MM.1S (cell line): ENCODE data around the gene SEC61A1.
A peak's percentile ranks its signal among the peaks of the same experiment; 100 is the strongest.

Source experiments
- DNase-seq: peaks from one replicate; pipeline ENCODE4 v3.0.0-alpha.2; 2015
- H2AFZ ChIP-seq: fragments of 300-600 bp; sonication (generic); 2 replicates; pipeline ENCODE4 v1.6.0; 2016; ENCODE audit warnings: antibody characterized with exemption, low read length
- H3F3A ChIP-seq: fragments of 300-600 bp; sonication (generic); 2 replicates; pipeline ENCODE4 v1.6.1; 2016; ENCODE audit warnings: mild to moderate bottlenecking, antibody characterized with exemption, low read length, moderate library complexity, mixed read lengths; ENCODE audit not compliant: insufficient read depth
- H3K27ac ChIP-seq: fragments of 300-600 bp; sonication (generic); 2 replicates; pipeline ENCODE4 v1.5.1; 2016; ENCODE audit warnings: mild to moderate bottlenecking, low read length
- H3K27me3 ChIP-seq: fragments of 300-600 bp; sonication (generic); replicated peaks from 2 replicates; pipeline ENCODE4 v1.6.0; 2016; ENCODE audit warnings: low read length; ENCODE audit not compliant: insufficient read depth
- H3K36me3 ChIP-seq: fragments of 300-600 bp; sonication (generic); replicated peaks from 2 replicates; pipeline ENCODE4 v1.6.1; 2016; ENCODE audit warnings: mild to moderate bottlenecking, low read length, mixed read lengths; ENCODE audit not compliant: insufficient read depth
- H3K4me1 ChIP-seq: fragments of 300-600 bp; sonication (generic); 2 replicates; pipeline ENCODE4 v1.6.1; 2016; ENCODE audit warnings: low read length, mixed read lengths
- H3K4me2 ChIP-seq: fragments of 300-600 bp; sonication (generic); 2 replicates; pipeline ENCODE4 v1.6.0; 2016; ENCODE audit warnings: low read depth, low read length
- H3K4me3 ChIP-seq: fragments of 300-600 bp; sonication (generic); 2 replicates; pipeline ENCODE4 v1.5.1; 2016; ENCODE audit warnings: low read length, mixed read lengths
- H3K79me2 ChIP-seq: fragments of 300-600 bp; sonication (generic); 2 replicates; pipeline ENCODE4 v1.6.1; 2016; ENCODE audit warnings: mixed run types, low read length, mixed read lengths
- H3K9ac ChIP-seq: fragments of 300-600 bp; sonication (generic); 2 replicates; pipeline ENCODE4 v1.6.1; 2016; ENCODE audit warnings: low read length, mixed read lengths
- H3K9me2 ChIP-seq: fragments of 300-600 bp; sonication (generic); replicated peaks from 2 replicates; pipeline ENCODE4 v1.6.1; 2016; ENCODE audit warnings: mild to moderate bottlenecking, low read length, mixed read lengths; ENCODE audit not compliant: insufficient read depth
- H3K9me3 ChIP-seq: fragments of 300-600 bp; sonication (generic); replicated peaks from 2 replicates; pipeline ENCODE4 v1.6.1; 2016; ENCODE audit warnings: mild to moderate bottlenecking, low read length, mixed read lengths; ENCODE audit not compliant: insufficient read depth
- H4K20me1 ChIP-seq: fragments of 300-600 bp; sonication (generic); 2 replicates; pipeline ENCODE4 v1.6.1; 2016; ENCODE audit warnings: mild to moderate bottlenecking, low read length, moderate library complexity, mixed read lengths; ENCODE audit not compliant: insufficient read depth
- EZH2 ChIP-seq: fragments of 300-600 bp; sonication (generic); optimal IDR thresholded peaks from 2 replicates; pipeline ENCODE3; 2017; ENCODE audit warnings: low read depth, mild to moderate bottlenecking, antibody characterized with exemption, low read length, mixed read lengths
- EZH2phosphoT487 ChIP-seq: fragments of 300-600 bp; sonication (generic); IDR thresholded peaks from 2 replicates; pipeline ENCODE4 v1.6.1; 2018; ENCODE audit warnings: antibody characterized with exemption, low read length
- TF ChIP-seq, protein P1 (sequence below): fragments of 300-600 bp; sonication (generic); IDR thresholded peaks from 2 replicates; pipeline ENCODE4 v1.5.1; 2016; ENCODE audit warnings: antibody characterized with exemption, low read length, mixed read lengths

SEC61A1 gene

DNA sequence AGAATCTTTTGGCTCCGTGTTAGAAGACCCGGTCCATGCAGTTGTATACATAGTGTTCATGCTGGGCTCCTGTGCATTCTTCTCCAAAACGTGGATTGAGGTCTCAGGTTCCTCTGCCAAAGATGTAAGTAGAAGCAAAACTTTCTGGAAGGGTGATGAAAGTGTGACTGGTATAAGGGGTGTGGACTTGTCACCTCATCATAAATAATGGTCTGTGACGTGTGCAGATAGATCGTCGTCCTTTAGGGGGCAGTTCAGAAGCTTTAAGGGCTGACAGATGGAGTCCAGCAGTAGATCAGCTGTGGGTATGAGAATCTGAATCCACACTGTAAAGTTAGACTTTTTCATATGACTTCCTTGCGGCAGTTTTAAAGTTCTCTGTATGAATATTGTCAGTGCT, 15.3 kb downstream of the SEC61A1 start:
- TF ChIP-seq EZH2phosphoT487 (no peak), EZH2 (no peak)
- TF ChIP-seq, protein P1, sequence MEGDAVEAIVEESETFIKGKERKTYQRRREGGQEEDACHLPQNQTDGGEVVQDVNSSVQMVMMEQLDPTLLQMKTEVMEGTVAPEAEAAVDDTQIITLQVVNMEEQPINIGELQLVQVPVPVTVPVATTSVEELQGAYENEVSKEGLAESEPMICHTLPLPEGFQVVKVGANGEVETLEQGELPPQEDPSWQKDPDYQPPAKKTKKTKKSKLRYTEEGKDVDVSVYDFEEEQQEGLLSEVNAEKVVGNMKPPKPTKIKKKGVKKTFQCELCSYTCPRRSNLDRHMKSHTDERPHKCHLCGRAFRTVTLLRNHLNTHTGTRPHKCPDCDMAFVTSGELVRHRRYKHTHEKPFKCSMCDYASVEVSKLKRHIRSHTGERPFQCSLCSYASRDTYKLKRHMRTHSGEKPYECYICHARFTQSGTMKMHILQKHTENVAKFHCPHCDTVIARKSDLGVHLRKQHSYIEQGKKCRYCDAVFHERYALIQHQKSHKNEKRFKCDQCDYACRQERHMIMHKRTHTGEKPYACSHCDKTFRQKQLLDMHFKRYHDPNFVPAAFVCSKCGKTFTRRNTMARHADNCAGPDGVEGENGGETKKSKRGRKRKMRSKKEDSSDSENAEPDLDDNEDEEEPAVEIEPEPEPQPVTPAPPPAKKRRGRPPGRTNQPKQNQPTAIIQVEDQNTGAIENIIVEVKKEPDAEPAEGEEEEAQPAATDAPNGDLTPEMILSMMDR: no peak
- Histone ChIP-seq H3F3A (peaks cover 18% of the 10 kb centered on the region; the same call in 1 of the 2 replicates), H3K9me2 (no peaks in the 10 kb centered on the region), H3K4me3 (no peak overlapping the region), H3K27me3 (no peaks in the 10 kb centered on the region), H3K27ac (no peak overlapping the region), H3K79me2 (peaks cover 92% of the 10 kb centered on the region), H2AFZ (no peak overlapping the region), H3K4me1 (no peaks in the 10 kb centered on the region), H3K36me3 (peaks cover 44% of the 10 kb centered on the region), H3K9me3 (no peaks in the 10 kb centered on the region), H3K4me2 (no peak overlapping the region), H3K9ac (no peak overlapping the region), H4K20me1 (peaks cover 22% of the 10 kb centered on the region)
- no peak for DNase-seq

DNA sequence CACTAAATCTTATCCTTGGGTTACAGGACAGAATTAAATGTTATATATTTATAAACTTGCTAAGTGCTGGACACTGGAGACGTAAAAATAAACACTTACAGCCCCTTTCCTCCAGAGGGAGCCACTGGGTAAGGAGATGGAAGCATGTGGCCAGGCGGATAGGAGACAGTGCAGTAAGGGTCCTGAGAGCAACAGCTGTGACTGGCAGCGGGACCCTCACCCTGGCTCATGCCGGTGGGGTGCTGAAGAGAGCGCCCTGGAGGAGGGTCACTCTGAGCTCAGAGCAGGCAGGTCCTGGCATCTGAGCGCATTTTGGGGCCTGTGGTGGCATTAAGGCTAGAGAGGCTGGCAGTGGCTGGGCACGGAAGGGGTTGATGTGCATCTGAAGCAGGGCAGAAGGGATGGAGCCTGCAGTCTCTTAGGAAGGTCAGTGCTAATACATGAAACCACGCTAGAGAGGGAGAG, 16.0 kb downstream of the SEC61A1 start:
- no peaks in the 10 kb centered on the region for H3K9me3 ChIP-seq
- H3K4me3 ChIP-seq: no peak overlapping the region
- H3K27ac ChIP-seq: no peak overlapping the region
- peaks cover 21% of the 10 kb centered on the region for H3F3A ChIP-seq
- H4K20me1 ChIP-seq: peaks cover 21% of the 10 kb centered on the region
- no peaks in the 10 kb centered on the region for H3K27me3 ChIP-seq
- H3K36me3 ChIP-seq: peaks cover 44% of the 10 kb centered on the region
- no peak overlapping the region for H3K9ac ChIP-seq
- no peaks in the 10 kb centered on the region for H3K9me2 ChIP-seq
- H3K79me2 ChIP-seq: peaks cover 86% of the 10 kb centered on the region
- no peak for TF ChIP-seq EZH2
- no peak for TF ChIP-seq EZH2phosphoT487
- TF ChIP-seq, protein P1: peak; percentile 55
- no peak overlapping the region for H3K4me2 ChIP-seq
- H3K4me1 ChIP-seq: no peaks in the 10 kb centered on the region
- peak; percentile 29 for DNase-seq
- no peak overlapping the region for H2AFZ ChIP-seq

DNA sequence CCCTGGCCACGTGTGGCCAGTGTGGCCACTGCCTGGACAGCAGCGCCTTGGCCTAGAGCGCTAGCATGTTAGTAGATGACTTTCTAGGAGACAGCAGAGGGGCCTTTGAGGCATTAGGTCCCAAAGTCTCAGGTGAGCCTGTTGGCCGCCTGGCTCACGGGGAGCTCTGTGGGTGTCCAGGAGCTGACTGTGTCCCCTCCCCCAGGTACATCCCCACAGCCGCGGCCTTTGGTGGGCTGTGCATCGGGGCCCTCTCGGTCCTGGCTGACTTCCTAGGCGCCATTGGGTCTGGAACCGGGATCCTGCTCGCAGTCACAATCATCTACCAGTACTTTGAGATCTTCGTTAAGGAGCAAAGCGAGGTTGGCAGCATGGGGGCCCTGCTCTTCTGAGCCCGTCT, 17.0 kb downstream of the SEC61A1 start:
- TF ChIP-seq, protein P1: no peak
- TF ChIP-seq EZH2 (no peak), EZH2phosphoT487 (no peak)
- H3K9me3 ChIP-seq: no peaks in the 10 kb centered on the region
- H3K36me3 ChIP-seq: peaks cover 44% of the 10 kb centered on the region
- H3K4me1 ChIP-seq: no peaks in the 10 kb centered on the region
- no peaks in the 10 kb centered on the region for H3K27me3 ChIP-seq
- no peak overlapping the region for H2AFZ ChIP-seq
- H4K20me1 ChIP-seq: peaks cover 18% of the 10 kb centered on the region
- no peaks in the 10 kb centered on the region for H3K9me2 ChIP-seq
- H3K4me2 ChIP-seq: no peak overlapping the region
- no peak for DNase-seq
- H3F3A ChIP-seq: peaks cover 32% of the 10 kb centered on the region
- peaks cover 75% of the 10 kb centered on the region for H3K79me2 ChIP-seq
- H3K9ac ChIP-seq: no peak overlapping the region
- no peak overlapping the region for H3K27ac ChIP-seq
- H3K4me3 ChIP-seq: no peak overlapping the region
